ENCODE results near the gene INHBE.

Gene INHBE

DNA sequence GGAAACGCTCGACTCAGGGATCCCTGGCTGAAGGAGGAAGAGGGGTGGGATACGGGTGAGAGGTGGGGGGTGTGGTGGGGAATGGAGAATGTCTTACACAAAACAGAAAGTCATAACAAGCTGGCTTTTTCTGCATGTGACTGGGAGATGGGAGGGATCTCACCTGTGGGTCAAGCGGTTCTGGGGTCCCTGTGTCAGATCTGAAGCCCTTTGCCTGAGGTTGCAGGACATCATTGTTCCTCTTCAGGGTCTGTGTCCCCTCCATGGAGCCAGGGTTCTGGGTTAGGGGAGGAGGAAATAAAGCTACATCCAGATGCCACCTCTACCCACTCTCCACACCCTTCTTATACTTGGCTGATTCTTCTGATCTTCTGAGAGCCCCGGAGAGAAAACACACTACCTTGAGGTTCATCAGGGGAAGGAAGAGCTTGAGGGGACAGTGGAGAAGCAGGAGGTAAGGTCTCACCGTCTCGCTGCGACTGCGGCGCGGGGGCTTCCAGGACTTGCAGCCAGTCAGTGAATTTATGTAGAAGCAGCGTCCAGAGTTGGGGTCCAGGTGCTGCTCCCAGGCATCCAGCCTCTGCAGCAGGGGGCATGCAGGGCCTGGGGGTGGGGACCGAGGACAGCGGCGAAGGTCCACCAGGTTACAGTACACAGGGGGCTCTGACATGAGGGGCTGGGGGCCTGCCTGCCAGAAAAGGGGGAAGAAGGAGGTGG is 22.0 kb downstream of the INHBE start:
- TF ChIP-seq CSDC2 (CRISPR knock-in tag; IDR thresholded peaks at IDR 0.05) (no peak), ZFP30 (CRISPR knock-in tag; IDR thresholded peaks at IDR 0.05) (no peak)
- no peak for ATAC-seq

DNA sequence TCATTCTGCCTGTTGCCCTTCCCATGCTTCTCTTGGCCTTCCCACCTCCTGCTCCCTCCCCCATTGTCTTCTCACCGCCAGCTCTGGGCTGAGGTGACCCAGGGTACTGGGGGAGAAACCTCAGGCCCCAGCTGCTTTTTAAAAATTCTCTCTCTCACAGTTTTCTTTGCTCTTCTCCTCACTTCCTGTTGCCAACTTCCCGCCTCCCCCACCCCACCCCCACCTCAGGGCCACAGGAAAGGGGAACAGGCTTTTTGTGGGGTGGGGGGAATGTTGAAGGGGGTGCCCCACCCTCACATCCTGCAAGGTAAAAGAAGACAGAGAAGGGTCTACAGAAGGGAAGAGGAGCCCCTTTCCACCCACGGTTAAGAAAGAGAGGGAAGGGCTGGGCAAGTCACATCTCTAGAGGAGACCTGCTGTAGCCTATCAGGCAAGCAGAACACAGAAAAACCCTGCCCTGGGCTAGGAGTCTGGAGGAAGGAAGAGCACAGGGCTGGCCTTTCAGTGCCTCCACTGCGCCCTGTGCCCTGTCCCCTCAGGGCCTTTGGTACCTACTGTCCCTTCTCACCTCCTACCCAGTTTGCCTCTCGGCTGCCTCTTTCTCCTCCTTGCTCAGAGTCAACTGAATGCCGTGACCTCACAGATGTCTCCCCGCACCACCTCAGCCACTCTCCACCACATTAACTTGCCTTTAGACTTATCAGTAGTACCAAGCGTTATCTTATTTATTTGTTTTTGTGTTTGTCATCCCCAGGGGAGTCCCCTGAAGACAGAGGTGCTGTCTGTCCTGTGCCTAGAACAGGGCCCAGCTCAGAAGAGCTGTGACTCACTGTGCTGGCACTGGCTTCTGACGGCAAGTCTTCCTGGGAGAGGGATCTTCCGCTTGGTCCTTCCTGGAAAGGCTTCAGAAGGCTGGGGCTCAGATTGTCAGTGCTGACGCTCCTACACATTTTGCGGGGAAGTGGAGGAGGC is 22.9 kb downstream of the INHBE start:
- TF ChIP-seq, protein P1, sequence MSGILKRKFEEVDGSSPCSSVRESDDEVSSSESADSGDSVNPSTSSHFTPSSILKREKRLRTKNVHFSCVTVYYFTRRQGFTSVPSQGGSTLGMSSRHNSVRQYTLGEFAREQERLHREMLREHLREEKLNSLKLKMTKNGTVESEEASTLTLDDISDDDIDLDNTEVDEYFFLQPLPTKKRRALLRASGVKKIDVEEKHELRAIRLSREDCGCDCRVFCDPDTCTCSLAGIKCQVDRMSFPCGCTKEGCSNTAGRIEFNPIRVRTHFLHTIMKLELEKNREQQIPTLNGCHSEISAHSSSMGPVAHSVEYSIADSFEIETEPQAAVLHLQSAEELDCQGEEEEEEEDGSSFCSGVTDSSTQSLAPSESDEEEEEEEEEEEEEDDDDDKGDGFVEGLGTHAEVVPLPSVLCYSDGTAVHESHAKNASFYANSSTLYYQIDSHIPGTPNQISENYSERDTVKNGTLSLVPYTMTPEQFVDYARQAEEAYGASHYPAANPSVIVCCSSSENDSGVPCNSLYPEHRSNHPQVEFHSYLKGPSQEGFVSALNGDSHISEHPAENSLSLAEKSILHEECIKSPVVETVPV (CRISPR knock-in tag; IDR thresholded peaks at IDR 0.05): no peak
- no peak for TF ChIP-seq ZNF565 (CRISPR knock-in tag; conservative IDR thresholded peaks at IDR 0.05; ENCODE audit: low read depth)
- TF ChIP-seq, protein P2, sequence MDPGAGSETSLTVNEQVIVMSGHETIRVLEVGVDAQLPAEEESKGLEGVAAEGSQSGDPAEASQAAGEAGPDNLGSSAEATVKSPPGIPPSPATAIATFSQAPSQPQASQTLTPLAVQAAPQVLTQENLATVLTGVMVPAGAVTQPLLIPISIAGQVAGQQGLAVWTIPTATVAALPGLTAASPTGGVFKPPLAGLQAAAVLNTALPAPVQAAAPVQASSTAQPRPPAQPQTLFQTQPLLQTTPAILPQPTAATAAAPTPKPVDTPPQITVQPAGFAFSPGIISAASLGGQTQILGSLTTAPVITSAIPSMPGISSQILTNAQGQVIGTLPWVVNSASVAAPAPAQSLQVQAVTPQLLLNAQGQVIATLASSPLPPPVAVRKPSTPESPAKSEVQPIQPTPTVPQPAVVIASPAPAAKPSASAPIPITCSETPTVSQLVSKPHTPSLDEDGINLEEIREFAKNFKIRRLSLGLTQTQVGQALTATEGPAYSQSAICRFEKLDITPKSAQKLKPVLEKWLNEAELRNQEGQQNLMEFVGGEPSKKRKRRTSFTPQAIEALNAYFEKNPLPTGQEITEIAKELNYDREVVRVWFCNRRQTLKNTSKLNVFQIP (CRISPR knock-in tag; IDR thresholded peaks at IDR 0.05; ENCODE audit: borderline replicate concordance, low read depth): no peak
- TF ChIP-seq TOX (CRISPR knock-in tag; IDR thresholded peaks at IDR 0.05; ENCODE audit: borderline replicate concordance): no peak
- TF ChIP-seq ZC3H10 (CRISPR knock-in tag; IDR thresholded peaks at IDR 0.05): no peak
- no peak for TF ChIP-seq ESRRG (CRISPR knock-in tag; IDR thresholded peaks at IDR 0.05)
- TF ChIP-seq, protein P3, sequence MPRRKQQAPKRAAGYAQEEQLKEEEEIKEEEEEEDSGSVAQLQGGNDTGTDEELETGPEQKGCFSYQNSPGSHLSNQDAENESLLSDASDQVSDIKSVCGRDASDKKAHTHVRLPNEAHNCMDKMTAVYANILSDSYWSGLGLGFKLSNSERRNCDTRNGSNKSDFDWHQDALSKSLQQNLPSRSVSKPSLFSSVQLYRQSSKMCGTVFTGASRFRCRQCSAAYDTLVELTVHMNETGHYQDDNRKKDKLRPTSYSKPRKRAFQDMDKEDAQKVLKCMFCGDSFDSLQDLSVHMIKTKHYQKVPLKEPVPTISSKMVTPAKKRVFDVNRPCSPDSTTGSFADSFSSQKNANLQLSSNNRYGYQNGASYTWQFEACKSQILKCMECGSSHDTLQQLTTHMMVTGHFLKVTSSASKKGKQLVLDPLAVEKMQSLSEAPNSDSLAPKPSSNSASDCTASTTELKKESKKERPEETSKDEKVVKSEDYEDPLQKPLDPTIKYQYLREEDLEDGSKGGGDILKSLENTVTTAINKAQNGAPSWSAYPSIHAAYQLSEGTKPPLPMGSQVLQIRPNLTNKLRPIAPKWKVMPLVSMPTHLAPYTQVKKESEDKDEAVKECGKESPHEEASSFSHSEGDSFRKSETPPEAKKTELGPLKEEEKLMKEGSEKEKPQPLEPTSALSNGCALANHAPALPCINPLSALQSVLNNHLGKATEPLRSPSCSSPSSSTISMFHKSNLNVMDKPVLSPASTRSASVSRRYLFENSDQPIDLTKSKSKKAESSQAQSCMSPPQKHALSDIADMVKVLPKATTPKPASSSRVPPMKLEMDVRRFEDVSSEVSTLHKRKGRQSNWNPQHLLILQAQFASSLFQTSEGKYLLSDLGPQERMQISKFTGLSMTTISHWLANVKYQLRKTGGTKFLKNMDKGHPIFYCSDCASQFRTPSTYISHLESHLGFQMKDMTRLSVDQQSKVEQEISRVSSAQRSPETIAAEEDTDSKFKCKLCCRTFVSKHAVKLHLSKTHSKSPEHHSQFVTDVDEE (CRISPR knock-in tag; IDR thresholded peaks at IDR 0.05): no peak
- ATAC-seq: no peak

DNA sequence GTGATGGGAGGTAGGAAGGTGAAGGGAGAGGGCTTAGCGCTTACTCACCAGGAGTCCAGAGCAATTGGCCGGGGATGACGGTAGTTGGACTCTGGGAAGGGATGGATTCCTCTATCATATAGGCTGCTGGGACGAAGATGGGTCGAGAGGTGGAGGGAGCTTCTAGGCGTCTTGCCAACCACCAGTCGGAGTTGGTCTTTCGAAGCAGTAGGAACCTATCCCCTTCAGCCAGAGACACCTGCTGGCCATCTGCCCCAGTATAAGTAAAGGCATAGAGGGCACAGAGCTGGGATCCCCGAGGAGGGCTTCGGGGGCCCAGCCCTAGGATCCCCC is 23.9 kb downstream of the INHBE start:
- ATAC-seq: no peak
- TF ChIP-seq TOX (CRISPR knock-in tag; IDR thresholded peaks at IDR 0.05; ENCODE audit: borderline replicate concordance) (no peak), ARNTL (CRISPR knock-in tag; IDR thresholded peaks at IDR 0.05; ENCODE audit: borderline replicate concordance, low read depth) (no peak), ZNF565 (CRISPR knock-in tag; conservative IDR thresholded peaks at IDR 0.05; ENCODE audit: low read depth) (no peak), OSR1 (CRISPR knock-in tag; IDR thresholded peaks at IDR 0.05) (no peak), ZNF8 (CRISPR knock-in tag; IDR thresholded peaks at IDR 0.05) (no peak), ZFP3 (CRISPR knock-in tag; IDR thresholded peaks at IDR 0.05) (no peak), ISL1 (CRISPR knock-in tag; IDR thresholded peaks at IDR 0.05) (no peak), RARB (CRISPR knock-in tag; IDR thresholded peaks at IDR 0.05) (no peak), SNAI2 (CRISPR knock-in tag; IDR thresholded peaks at IDR 0.05) (no peak), ESRRG (CRISPR knock-in tag; IDR thresholded peaks at IDR 0.05) (no peak), ZNF70 (CRISPR knock-in tag; IDR thresholded peaks at IDR 0.05) (no peak), TCF4 (CRISPR knock-in tag; IDR thresholded peaks at IDR 0.05; ENCODE audit: borderline replicate concordance) (no peak), PPARA (CRISPR knock-in tag; IDR thresholded peaks at IDR 0.05; ENCODE audit: borderline replicate concordance) (no peak), GLIS3 (CRISPR knock-in tag; IDR thresholded peaks at IDR 0.05) (no peak), BACH2 (CRISPR knock-in tag; IDR thresholded peaks at IDR 0.05; ENCODE audit: borderline replicate concordance) (no peak), ZC3H10 (CRISPR knock-in tag; IDR thresholded peaks at IDR 0.05) (no peak), CSDC2 (CRISPR knock-in tag; IDR thresholded peaks at IDR 0.05) (no peak)
- TF ChIP-seq, protein P4, sequence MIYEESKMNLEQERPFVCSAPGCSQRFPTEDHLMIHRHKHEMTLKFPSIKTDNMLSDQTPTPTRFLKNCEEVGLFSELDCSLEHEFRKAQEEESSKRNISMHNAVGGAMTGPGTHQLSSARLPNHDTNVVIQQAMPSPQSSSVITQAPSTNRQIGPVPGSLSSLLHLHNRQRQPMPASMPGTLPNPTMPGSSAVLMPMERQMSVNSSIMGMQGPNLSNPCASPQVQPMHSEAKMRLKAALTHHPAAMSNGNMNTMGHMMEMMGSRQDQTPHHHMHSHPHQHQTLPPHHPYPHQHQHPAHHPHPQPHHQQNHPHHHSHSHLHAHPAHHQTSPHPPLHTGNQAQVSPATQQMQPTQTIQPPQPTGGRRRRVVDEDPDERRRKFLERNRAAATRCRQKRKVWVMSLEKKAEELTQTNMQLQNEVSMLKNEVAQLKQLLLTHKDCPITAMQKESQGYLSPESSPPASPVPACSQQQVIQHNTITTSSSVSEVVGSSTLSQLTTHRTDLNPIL (CRISPR knock-in tag; IDR thresholded peaks at IDR 0.05; ENCODE audit: low read depth): no peak
- TF ChIP-seq, protein P3 (CRISPR knock-in tag; IDR thresholded peaks at IDR 0.05): no peak
- TF ChIP-seq, protein P2 (CRISPR knock-in tag; IDR thresholded peaks at IDR 0.05; ENCODE audit: borderline replicate concordance, low read depth): no peak

Measured in SK-N-SH treated with all-trans-retinoic acid at 6 μM for 48 hours (cell line).